Measurements from ENCODE around the gene LETMD1. TPM values are rescaled to one million over a fixed set of nuclear protein-coding genes. Genes with fewer than 3 reads are reported as not detected.

Gene LETMD1
- total RNA-seq, 1 donor from 2014 or later, result 25.3 TPM

- Mint-ChIP-seq H3K27me3 (ENCODE audit: low read depth) (no peaks in the 10 kb centered on the region), H3K9me3 (ENCODE audit: low read depth) (no peaks in the 10 kb centered on the region), H3K27ac (ENCODE audit: unreplicated experiment) (no peak overlapping the region), H3K4me3 (ENCODE audit: unreplicated experiment) (no peak overlapping the region), H3K36me3 (ENCODE audit: low read depth) (peaks cover 43% of the 10 kb centered on the region), H3K4me1 (ENCODE audit: low read depth) (peaks cover 17% of the 10 kb centered on the region)
- no peak for TF ChIP-seq CTCF (IDR thresholded peaks at IDR 0.05)
- no peak for DNase-seq (ENCODE audit: low spot score)
These were observed 19.1 kb downstream of the LETMD1 start for GRCh38 chr12:51067229-51067628.

GRCh38 chr12:51067771-51068170 lies 19.6 kb downstream of the LETMD1 start:
- H3K4me3 Mint-ChIP-seq (ENCODE audit: unreplicated experiment), result no peak overlapping the region
- H3K36me3 Mint-ChIP-seq (ENCODE audit: low read depth), result peaks cover 43% of the 10 kb centered on the region
- H3K27ac Mint-ChIP-seq (ENCODE audit: unreplicated experiment), result no peak overlapping the region
- H3K9me3 Mint-ChIP-seq (ENCODE audit: low read depth), result no peaks in the 10 kb centered on the region
- H3K4me1 Mint-ChIP-seq (ENCODE audit: low read depth), result peaks cover 14% of the 10 kb centered on the region
- DNase-seq (ENCODE audit: low spot score), result no peak
- no peaks in the 10 kb centered on the region for H3K27me3 Mint-ChIP-seq (ENCODE audit: low read depth)
- no peak for TF ChIP-seq CTCF (IDR thresholded peaks at IDR 0.05)

GRCh38 chr12:51070004-51070403 lies 21.9 kb downstream of the LETMD1 start:
- Mint-ChIP-seq H3K27ac (ENCODE audit: unreplicated experiment) (peak overlapping the region; percentile 23), H3K36me3 (ENCODE audit: low read depth) (peaks cover 38% of the 10 kb centered on the region), H3K4me1 (ENCODE audit: low read depth) (peaks cover 11% of the 10 kb centered on the region), H3K4me3 (ENCODE audit: unreplicated experiment) (no peak overlapping the region), H3K9me3 (ENCODE audit: low read depth) (no peaks in the 10 kb centered on the region), H3K27me3 (ENCODE audit: low read depth) (no peaks in the 10 kb centered on the region)
- DNase-seq (ENCODE audit: low spot score), result no peak
- TF ChIP-seq CTCF (IDR thresholded peaks at IDR 0.05), result no peak

- Mint-ChIP-seq H3K4me3 (ENCODE audit: unreplicated experiment) (no peak overlapping the region), H3K27ac (ENCODE audit: unreplicated experiment) (peak overlapping the region; percentile 62), H3K27me3 (ENCODE audit: low read depth) (no peaks in the 10 kb centered on the region), H3K4me1 (ENCODE audit: low read depth) (peaks cover 24% of the 10 kb centered on the region), H3K9me3 (ENCODE audit: low read depth) (no peaks in the 10 kb centered on the region), H3K36me3 (ENCODE audit: low read depth) (peaks cover 32% of the 10 kb centered on the region)
- TF ChIP-seq CTCF (IDR thresholded peaks at IDR 0.05), result no peak
- no peak for DNase-seq (ENCODE audit: low spot score)
These were observed 23.5 kb downstream of the LETMD1 start for GRCh38 chr12:51071663-51072062.

- Mint-ChIP-seq H3K36me3 (ENCODE audit: low read depth) (peaks cover 13% of the 10 kb centered on the region), H3K4me1 (ENCODE audit: low read depth) (peaks cover 40% of the 10 kb centered on the region)
- DNase-seq (ENCODE audit: low spot score), result no peak
These were observed 27.3 kb downstream of the LETMD1 start for GRCh38 chr12:51075390-51075789.

More at GRCh38 chr12:51075390-51075789, 27.3 kb downstream of the LETMD1 start:
- H3K4me3 Mint-ChIP-seq (ENCODE audit: unreplicated experiment), result no peak overlapping the region
- no peaks in the 10 kb centered on the region for H3K9me3 Mint-ChIP-seq (ENCODE audit: low read depth)
- H3K27ac Mint-ChIP-seq (ENCODE audit: unreplicated experiment), result peak overlapping the region; percentile 32
- H3K27me3 Mint-ChIP-seq (ENCODE audit: low read depth), result no peaks in the 10 kb centered on the region
- TF ChIP-seq CTCF (IDR thresholded peaks at IDR 0.05), result no peak

Data from chondrocyte (in vitro differentiated cells).